Hepatocyte (in vitro differentiated cells): ENCODE results near the gene PRPSAP1. TPM values are rescaled to one million over a fixed set of nuclear protein-coding genes. Genes with fewer than 3 reads are reported as not detected.

Source experiments
- DNase-seq: peaks from one replicate; pipeline ENCODE4 v3.0.0-alpha.2; 2016; ENCODE audit warnings: low spot score
- H2AFZ ChIP-seq: fragments of 200-600 bp; sonication (generic); 2 replicates; pipeline ENCODE4 v1.6.0; 2016; ENCODE audit warnings: antibody characterized with exemption, mild to moderate bottlenecking
- H3K27ac ChIP-seq: fragments of 200-600 bp; sonication (generic); 2 replicates; pipeline ENCODE4 v1.5.1; 2016; ENCODE audit warnings: mild to moderate bottlenecking
- H3K27me3 ChIP-seq: fragments of 200-600 bp; sonication (generic); 2 replicates; pipeline ENCODE4 v1.6.1; 2016
- H3K36me3 ChIP-seq: fragments of 200-600 bp; sonication (generic); replicated peaks from 2 replicates; pipeline ENCODE4 v1.5.1; 2016; ENCODE audit warnings: low read depth; ENCODE audit not compliant: insufficient read depth
- H3K4me1 ChIP-seq: fragments of 200-600 bp; sonication (generic); 2 replicates; pipeline ENCODE4 v1.5.1; 2016; ENCODE audit warnings: mild to moderate bottlenecking, moderate library complexity; ENCODE audit not compliant: insufficient read depth
- H3K4me2 ChIP-seq: fragments of 200-600 bp; sonication (generic); 2 replicates; pipeline ENCODE4 v1.6.0; 2016
- H3K4me3 ChIP-seq: fragments of 200-600 bp; sonication (generic); 2 replicates; pipeline ENCODE4 v1.5.1; 2016; ENCODE audit warnings: mild to moderate bottlenecking
- H3K79me2 ChIP-seq: fragments of 200-600 bp; sonication (generic); 2 replicates; pipeline ENCODE4 v1.6.0; 2017; ENCODE audit warnings: mild to moderate bottlenecking
- H3K9me2 ChIP-seq: fragments of 200-600 bp; sonication (generic); replicated peaks from 2 replicates; pipeline ENCODE4 v1.6.0; 2017; ENCODE audit warnings: mild to moderate bottlenecking; ENCODE audit not compliant: insufficient read depth
- H3K9me3 ChIP-seq: fragments of 200-600 bp; sonication (generic); 2 replicates; pipeline ENCODE4 v1.5.1; 2016; ENCODE audit warnings: low read depth, mild to moderate bottlenecking
- H4K20me1 ChIP-seq: fragments of 200-600 bp; sonication (generic); 2 replicates; pipeline ENCODE4 v1.6.0; 2016; ENCODE audit warnings: mild to moderate bottlenecking; ENCODE audit not compliant: insufficient read depth, poor library complexity, severe bottlenecking
- EZH2 ChIP-seq: fragments of 200-600 bp; sonication (generic); IDR thresholded peaks from 2 replicates; pipeline ENCODE4 v1.6.1; 2016; ENCODE audit warnings: antibody characterized with exemption, mild to moderate bottlenecking, borderline replicate concordance
- EZH2phosphoT487 ChIP-seq: fragments of 200-600 bp; sonication (generic); IDR thresholded peaks from one replicate; pipeline ENCODE4 v1.6.1; 2018; ENCODE audit warnings: antibody characterized with exemption, mild to moderate bottlenecking, low read depth, moderate library complexity; ENCODE audit not compliant: unreplicated experiment, severe bottlenecking
- WGBS: methylation state at CpG from one replicate; pipeline ENCODE4 v1.1.6; 2016; ENCODE audit warnings: low lambda C conversion rate; ENCODE audit errors: missing lambda C conversion rate; 5-methylcytosine and 5-hydroxymethylcytosine counted together
- polyA plus RNA-seq: library from polyadenylated mRNA; unstranded; fragments of >200 nt; fragmentation: Nextera tagmentation; extraction: Ambion mirVana; gene quantifications from 2 replicates; pipeline ENCODE4 v1.2.1, GENCODE V29; 2016
- total RNA-seq: library from RNA; depleted of rRNA; stranded (reverse); fragments of >200 nt; gene quantifications from 2 replicates; pipeline ENCODE4 v1.2.3, GENCODE V29; 2014
- TF ChIP-seq, protein P1 (sequence below): fragments of 200-600 bp; sonication (generic); IDR thresholded peaks from 2 replicates; pipeline ENCODE4 v1.5.1; 2016; ENCODE audit warnings: antibody characterized with exemption, mild to moderate bottlenecking; ENCODE audit not compliant: poor library complexity

Gene PRPSAP1
- total and polyA plus RNA-seq, 2 experiments from 2014 or later: 61.8 to 62.3 TPM

DNA sequence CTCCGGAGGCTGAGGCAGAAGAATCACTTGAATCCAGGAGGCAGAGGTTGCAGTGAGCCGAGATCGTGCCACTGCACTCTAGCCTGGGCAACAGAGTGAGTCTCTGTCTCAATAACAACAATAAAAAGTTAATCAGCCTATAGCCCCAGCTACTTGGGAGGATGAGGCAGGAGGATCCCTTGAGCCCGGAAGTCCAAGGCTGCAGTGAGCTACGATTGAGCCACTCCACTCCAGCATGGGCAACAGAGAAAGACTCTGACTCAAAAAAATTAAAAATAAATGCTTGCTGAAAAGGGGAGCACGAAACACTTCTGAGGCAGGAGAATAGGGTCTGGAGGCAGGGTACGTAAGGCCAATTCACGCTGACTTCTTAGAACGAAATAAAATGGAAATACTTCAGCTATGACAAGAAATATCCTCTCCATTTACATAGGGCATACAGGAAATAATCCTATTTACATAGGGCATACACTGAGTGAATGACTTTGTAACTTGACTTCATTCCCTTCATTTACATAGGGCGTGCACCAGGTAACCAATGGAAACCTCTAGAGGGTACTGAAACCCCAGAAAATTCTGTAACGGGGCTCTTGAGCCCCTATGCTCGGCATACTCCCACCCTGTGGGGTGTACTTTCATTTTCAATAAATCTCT is 3.2 kb upstream of the PRPSAP1 start:
- no peak overlapping the region for H3K4me3 ChIP-seq
- no peak overlapping the region for H3K27ac ChIP-seq
- WGBS: 90% methylated on average over 12 of the region's 12 CpGs
- peaks cover 12% of the 10 kb centered on the region for H3K79me2 ChIP-seq
- no peaks in the 10 kb centered on the region for H3K36me3 ChIP-seq
- TF ChIP-seq EZH2: no peak
- TF ChIP-seq, protein P1, sequence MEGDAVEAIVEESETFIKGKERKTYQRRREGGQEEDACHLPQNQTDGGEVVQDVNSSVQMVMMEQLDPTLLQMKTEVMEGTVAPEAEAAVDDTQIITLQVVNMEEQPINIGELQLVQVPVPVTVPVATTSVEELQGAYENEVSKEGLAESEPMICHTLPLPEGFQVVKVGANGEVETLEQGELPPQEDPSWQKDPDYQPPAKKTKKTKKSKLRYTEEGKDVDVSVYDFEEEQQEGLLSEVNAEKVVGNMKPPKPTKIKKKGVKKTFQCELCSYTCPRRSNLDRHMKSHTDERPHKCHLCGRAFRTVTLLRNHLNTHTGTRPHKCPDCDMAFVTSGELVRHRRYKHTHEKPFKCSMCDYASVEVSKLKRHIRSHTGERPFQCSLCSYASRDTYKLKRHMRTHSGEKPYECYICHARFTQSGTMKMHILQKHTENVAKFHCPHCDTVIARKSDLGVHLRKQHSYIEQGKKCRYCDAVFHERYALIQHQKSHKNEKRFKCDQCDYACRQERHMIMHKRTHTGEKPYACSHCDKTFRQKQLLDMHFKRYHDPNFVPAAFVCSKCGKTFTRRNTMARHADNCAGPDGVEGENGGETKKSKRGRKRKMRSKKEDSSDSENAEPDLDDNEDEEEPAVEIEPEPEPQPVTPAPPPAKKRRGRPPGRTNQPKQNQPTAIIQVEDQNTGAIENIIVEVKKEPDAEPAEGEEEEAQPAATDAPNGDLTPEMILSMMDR: no peak
- TF ChIP-seq EZH2phosphoT487: no peak
- DNase-seq: no peak
- H3K27me3 ChIP-seq: no peaks in the 10 kb centered on the region
- H3K9me2 ChIP-seq: no peaks in the 10 kb centered on the region
- no peaks in the 10 kb centered on the region for H4K20me1 ChIP-seq
- no peak overlapping the region for H2AFZ ChIP-seq
- peaks cover 4% of the 10 kb centered on the region for H3K4me1 ChIP-seq
- no peaks in the 10 kb centered on the region for H3K9me3 ChIP-seq
- no peak overlapping the region for H3K4me2 ChIP-seq

DNA sequence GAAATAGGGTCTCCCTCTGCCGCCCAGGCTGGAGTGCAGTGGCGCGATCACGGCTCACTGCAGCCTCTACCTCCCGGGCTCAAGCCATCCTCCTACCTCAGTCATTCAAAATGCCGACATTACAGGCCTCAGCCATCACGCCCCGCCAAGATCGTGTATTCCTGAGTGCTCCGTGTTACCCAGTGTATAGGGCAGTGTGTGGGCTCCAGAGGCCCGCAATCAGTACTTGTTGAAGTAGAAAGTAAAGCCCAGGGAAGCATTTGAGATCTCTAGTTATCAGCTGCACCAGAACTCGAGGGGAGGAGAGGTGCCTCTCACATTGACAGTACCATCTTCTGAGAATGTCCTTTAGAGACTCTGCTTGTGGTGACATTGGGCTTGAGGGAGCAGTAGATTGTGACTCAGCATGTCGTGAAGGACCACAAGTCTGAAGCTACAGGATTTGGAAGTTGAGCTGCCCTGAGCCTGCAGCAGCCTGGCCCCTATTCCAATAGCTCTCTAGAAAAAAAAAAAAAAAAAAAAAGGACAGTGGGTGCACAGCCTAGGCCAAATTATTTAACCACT is 1.1 kb upstream of the PRPSAP1 start:
- 73% methylated on average over 13 of the region's 13 CpGs for WGBS
- H2AFZ ChIP-seq: peak overlapping the region; percentile 90
- H3K9me3 ChIP-seq: no peaks in the 10 kb centered on the region
- peaks cover 30% of the 10 kb centered on the region for H3K79me2 ChIP-seq
- no peaks in the 10 kb centered on the region for H3K27me3 ChIP-seq
- TF ChIP-seq EZH2 (no peak), EZH2phosphoT487 (no peak)
- TF ChIP-seq, protein P1: no peak
- no peak overlapping the region for H3K4me3 ChIP-seq
- no peaks in the 10 kb centered on the region for H3K9me2 ChIP-seq
- peak overlapping the region; percentile 99 for H3K4me2 ChIP-seq
- no peak overlapping the region for H3K27ac ChIP-seq
- no peaks in the 10 kb centered on the region for H4K20me1 ChIP-seq
- DNase-seq: no peak
- H3K36me3 ChIP-seq: no peaks in the 10 kb centered on the region
- peaks cover 6% of the 10 kb centered on the region for H3K4me1 ChIP-seq

DNA sequence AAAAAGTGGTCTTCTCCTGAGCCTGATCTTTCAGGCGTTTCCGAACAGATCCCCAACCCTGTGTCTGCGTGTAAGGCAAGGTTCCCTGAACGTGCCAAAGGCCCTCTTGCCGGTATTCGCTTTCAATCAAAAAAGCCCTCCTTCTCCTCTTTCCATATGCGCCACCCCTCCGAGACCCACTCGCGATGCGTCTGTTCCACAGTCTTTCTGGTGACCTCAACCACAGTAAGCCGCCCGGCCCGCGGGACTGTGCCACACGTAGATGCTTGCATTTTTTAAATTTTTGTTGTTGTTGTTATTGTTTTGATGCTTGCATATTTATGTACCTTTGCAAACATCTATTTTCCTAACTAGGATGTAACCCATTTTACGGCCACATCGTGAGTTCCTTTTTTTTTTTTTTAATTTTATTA is 607 bp upstream of the PRPSAP1 start:
- no peak for DNase-seq
- TF ChIP-seq, protein P1: no peak
- TF ChIP-seq EZH2phosphoT487: no peak
- TF ChIP-seq EZH2: no peak
- Histone ChIP-seq H4K20me1 (no peaks in the 10 kb centered on the region), H3K79me2 (peaks cover 35% of the 10 kb centered on the region), H3K4me3 (peak overlapping the region; percentile 67), H3K36me3 (no peaks in the 10 kb centered on the region), H3K4me2 (peak overlapping the region; percentile 99), H3K4me1 (peaks cover 6% of the 10 kb centered on the region), H3K9me3 (no peaks in the 10 kb centered on the region), H3K27me3 (no peaks in the 10 kb centered on the region), H3K9me2 (no peaks in the 10 kb centered on the region), H2AFZ (peak overlapping the region; percentile 90), H3K27ac (no peak overlapping the region)
- WGBS: 9% methylated on average over 18 of the region's 18 CpGs
